H1 (cell line): ENCODE data around the gene R3HDML. TPM values are rescaled to one million over a fixed set of nuclear protein-coding genes. Genes with fewer than 3 reads are reported as not detected.

Source experiments
- HDAC2 ChIP-seq, 2 experiments: fragments of 300-600 bp in 1 of 2; sonication (generic) in 1 of 2; IDR thresholded peaks; 2 replicates each; pipeline ENCODE4 v1.6.1; 2011 to 2012; ENCODE audit warnings: low read depth in 2 of 2, low read length in 2 of 2, mild to moderate bottlenecking in 2 of 2, moderate library complexity in 2 of 2, borderline replicate concordance in 1 of 2, inconsistent platforms in 1 of 2
- NANOG ChIP-seq: IDR thresholded peaks from 2 replicates; pipeline ENCODE4 v1.6.1; 2011; ENCODE audit warnings: low read length, low read depth, mild to moderate bottlenecking, inconsistent platforms; ENCODE audit not compliant: insufficient read depth, poor library complexity, severe bottlenecking
- PHF8 ChIP-seq: fragments of 200-600 bp; sonication (generic); conservative IDR thresholded peaks from 2 replicates; pipeline ENCODE4 v1.7.1; 2012; ENCODE audit warnings: low read depth, mild to moderate bottlenecking, inconsistent platforms, low read length, moderate library complexity
- SIX5 ChIP-seq: IDR thresholded peaks from 2 replicates; pipeline ENCODE4 v1.6.1; 2011; ENCODE audit warnings: mild to moderate bottlenecking, low read depth, low read length
- polyA plus RNA-seq, 7 experiments: library from polyadenylated mRNA; depleted of rRNA in 3 of 7; stranded (reverse) in 5 of 7; unstranded in 2 of 7; fragments of >200 nt in 5 of 7; fragments of 200-250 nt in 2 of 7; gene quantifications; 1 replicate in 5 of 7; 2 replicates in 1 of 7; 4 replicates in 1 of 7; pipeline versions ENCODE4 v1.2.1 to v1.2.3, GENCODE V29; 2011 to 2013; ENCODE audit warnings: missing spikeins in 2 of 7, mixed read lengths in 2 of 7
- total RNA-seq: library from RNA; stranded (reverse); fragmentation: NEBNext Ultra II Directional; extraction: Animal tissue kit (Norgen Biotek cat#: 25700); gene quantifications from 2 replicates; pipeline ENCODE4 v1.2.1, GENCODE V29; 2021

Gene R3HDML
- total and polyA plus RNA-seq, 2 of the 8 experiments (the other 6 are each of a cell fraction or from before 2014, with no cell fraction given) = not detected

GRCh38 chr20:44287272-44288097 lies 49.4 kb upstream of the R3HDML start (continued):
- TF ChIP-seq HDAC2 (IDR thresholded peaks at IDR 0.05; ENCODE audit: borderline replicate concordance in 1 of 2, low read depth in 2 of 2, low read length in 2 of 2) (no peak), PHF8 (no peak), NANOG (no peak), SIX5 (no peak)
